ENCODE results near the gene RIIAD1.

GRCh38 chr1:151704246-151704645 is 17.1 kb upstream of the RIIAD1 start:
- TF ChIP-seq CTCF (IDR thresholded peaks at IDR 0.05) (no peak), POLR2AphosphoS5 (IDR thresholded peaks at IDR 0.05) (no peak)
